ENCODE measurements around the gene EMILIN1.
"Not testable (repeated sequence)": the region's sequence is repeated elsewhere in the genome, so short reads cannot be mapped to it uniquely, and the experiment has no call there.

Gene EMILIN1

DNA sequence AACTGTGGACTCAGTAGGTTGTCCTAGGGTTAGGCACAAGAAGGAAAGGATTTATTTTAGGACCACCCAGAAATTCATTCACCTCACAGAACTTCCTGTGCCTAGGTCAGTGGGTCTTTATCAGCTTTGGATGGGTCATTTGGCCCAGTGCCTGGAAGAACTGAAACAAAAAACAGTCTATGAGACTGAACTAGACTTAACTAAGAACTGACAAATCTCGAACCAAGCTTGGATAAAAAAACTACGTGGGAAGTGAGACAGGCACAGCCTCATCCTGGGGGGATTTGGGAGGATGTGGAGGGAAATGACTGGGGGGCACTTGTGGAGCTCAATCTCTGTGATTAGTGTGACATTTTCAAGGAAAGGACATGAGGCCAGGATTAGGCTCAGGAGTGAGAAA is 4.6 kb upstream of the EMILIN1 start:
- H3K4me3 ChIP-seq (replicated peaks; ENCODE audit: low read depth, low read length): no peak overlapping the region
- TF ChIP-seq, protein P1, sequence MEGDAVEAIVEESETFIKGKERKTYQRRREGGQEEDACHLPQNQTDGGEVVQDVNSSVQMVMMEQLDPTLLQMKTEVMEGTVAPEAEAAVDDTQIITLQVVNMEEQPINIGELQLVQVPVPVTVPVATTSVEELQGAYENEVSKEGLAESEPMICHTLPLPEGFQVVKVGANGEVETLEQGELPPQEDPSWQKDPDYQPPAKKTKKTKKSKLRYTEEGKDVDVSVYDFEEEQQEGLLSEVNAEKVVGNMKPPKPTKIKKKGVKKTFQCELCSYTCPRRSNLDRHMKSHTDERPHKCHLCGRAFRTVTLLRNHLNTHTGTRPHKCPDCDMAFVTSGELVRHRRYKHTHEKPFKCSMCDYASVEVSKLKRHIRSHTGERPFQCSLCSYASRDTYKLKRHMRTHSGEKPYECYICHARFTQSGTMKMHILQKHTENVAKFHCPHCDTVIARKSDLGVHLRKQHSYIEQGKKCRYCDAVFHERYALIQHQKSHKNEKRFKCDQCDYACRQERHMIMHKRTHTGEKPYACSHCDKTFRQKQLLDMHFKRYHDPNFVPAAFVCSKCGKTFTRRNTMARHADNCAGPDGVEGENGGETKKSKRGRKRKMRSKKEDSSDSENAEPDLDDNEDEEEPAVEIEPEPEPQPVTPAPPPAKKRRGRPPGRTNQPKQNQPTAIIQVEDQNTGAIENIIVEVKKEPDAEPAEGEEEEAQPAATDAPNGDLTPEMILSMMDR (IDR thresholded peaks at IDR 0.05; ENCODE audit: low read length, missing control alignments): no peak
- DNase-seq (ENCODE audit: low read depth): no peak

DNA sequence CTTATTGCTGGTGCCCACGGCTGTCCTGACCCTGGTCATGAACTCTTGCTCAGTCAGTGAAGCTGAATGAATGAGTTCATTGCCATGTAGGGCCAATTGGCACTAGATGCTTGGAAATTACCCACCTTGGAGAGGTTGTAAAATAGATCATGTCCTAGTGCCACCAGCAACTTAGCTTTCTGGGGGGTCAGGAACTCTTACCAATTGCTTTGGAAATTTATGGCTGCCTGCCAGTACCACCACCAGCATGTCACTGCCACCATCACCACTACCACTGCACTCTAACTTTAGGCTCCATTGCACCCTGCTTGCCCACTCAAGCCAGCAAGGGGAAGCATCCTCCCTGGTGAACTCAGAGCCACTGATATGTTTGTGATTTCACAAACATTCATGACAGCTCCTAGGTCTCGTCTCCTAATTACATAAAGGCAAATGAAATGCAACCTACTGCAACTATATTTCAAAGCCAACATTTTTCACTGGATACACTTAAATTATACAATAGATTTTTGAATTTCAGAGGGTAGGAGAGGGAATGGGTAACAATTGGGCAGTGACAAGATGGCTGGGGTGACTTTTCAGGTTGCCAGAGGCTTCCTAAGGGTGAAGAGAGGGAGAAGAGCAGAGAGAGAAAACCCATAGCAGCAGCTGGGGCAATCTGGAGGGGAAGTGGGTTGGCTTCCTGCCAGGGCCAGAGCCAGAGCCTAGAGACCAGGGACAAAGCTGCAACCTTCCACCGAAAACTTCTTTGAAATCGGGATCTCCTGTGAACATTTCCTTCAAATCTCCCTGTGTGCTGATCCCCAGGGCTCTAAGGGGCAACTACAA is 3.5 kb upstream of the EMILIN1 start:
- TF ChIP-seq, protein P1 (IDR thresholded peaks at IDR 0.05; ENCODE audit: low read length, missing control alignments): no peak
- H3K4me3 ChIP-seq (replicated peaks; ENCODE audit: low read depth, low read length): no peak overlapping the region
- DNase-seq (ENCODE audit: low read depth): peak; percentile 76

DNA sequence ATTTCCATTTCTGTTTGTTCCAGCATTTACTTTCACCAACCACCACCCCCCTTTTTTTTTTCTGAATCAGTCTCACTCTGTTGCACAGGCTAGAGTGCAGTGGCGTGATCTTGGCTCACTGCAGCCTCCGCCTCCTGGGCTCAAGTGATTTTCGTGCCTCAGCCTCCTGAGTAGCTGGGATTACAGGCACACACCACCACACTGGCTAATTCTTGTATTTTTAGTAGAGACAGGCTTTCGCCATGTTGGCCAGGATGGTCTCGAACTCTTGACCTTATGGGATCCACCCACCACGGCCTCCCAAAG is 2.9 kb upstream of the EMILIN1 start:
- not testable (repeated sequence) for DNase-seq (ENCODE audit: low read depth)

DNA sequence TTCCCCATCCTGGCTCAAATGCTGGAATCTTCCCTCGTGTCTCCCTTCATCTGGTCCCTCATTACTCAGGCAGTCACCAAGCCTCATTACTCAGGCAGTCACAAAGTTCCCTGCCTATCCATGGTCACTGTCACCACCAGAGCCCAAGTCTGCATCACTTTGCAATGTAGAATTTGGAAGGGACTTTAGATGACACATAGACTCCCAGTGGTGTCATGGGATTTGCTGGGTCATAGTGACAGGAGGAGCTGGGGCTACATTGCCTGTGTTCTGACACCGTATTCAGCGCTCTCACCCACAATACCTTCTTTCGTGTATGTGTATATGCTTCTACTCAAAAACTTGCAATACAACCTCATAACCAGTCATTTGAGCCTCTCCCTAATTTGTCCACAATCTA is 2.1 kb upstream of the EMILIN1 start:
- TF ChIP-seq, protein P1 (IDR thresholded peaks at IDR 0.05; ENCODE audit: low read length, missing control alignments): no peak
- H3K4me3 ChIP-seq (replicated peaks; ENCODE audit: low read depth, low read length): no peak overlapping the region
- no peak for DNase-seq (ENCODE audit: low read depth)

More for the DNA sequence above, 2.9 kb upstream of the EMILIN1 start:
- H3K4me3 ChIP-seq (replicated peaks; ENCODE audit: low read depth, low read length): not testable (repeated sequence)

DNA sequence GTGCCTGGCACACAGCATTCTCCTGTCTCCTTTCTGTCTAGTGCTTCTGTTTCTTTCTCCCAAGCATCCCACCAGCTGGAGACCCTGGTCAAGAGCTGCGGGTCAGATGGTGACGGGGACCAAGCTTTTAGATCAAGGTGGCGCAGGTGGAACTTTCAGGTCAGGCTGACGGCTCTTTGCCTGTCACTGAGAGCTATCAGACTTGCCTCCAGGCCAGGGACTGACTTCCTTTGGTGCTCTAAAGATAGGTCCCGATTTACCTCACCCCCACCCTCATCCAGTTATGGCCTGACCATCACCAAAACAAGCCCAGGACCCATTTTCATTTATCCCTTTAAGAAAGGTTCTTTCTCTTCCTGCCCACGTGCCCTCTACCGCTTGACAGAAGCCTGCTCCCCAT is 1.2 kb upstream of the EMILIN1 start:
- no peak overlapping the region for H3K4me3 ChIP-seq (replicated peaks; ENCODE audit: low read depth, low read length)
- no peak for DNase-seq (ENCODE audit: low read depth)
- TF ChIP-seq, protein P1 (IDR thresholded peaks at IDR 0.05; ENCODE audit: low read length, missing control alignments): no peak

DNA sequence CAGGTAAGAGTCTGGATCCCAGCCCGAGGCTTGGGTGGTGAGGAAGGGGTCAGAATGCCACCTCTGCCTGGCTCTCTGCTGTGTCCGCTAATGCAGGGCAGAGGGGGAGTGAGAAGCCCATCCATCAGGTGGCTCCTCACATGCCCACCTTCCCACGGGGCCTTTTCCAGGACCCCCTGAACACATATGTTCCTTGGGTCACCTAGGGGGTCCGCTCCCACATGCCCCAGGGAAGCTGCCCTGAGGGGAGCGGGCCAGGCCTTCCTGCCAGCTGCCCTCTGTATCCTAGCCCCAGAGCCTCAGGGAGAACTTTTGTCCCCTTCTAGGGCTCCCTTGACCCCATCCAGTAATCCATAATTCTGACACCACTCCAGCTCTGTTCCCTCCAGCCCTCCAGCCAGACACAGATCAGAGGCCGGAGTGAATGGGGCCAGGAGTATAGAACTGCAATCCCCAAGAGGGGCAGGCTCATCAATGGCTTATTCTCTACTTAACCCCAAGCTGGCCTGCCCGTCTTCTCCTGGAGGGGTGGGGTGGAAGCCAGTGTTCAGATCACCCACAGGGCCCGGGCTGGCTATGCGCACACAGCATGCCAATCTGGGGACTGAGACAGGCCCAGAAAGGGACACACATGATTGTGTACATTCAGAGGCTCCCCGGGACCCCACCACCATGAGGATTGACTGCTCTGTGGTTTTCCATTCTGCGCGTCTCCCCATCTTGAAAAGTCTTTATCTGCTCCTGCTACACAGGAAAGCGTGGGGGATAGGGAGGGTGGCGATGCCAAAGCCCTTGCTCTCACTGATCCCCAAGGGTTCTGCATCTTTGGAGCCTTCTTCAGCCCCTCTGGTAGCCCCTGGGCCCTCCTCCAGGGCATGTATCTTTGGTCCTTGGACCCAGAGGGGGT is 1.1 kb downstream of the EMILIN1 start:
- DNase-seq (ENCODE audit: low read depth): no peak
- peak overlapping the region; percentile 90 for H3K4me3 ChIP-seq (replicated peaks; ENCODE audit: low read depth, low read length)
- TF ChIP-seq, protein P1 (IDR thresholded peaks at IDR 0.05; ENCODE audit: low read length, missing control alignments): no peak

DNA sequence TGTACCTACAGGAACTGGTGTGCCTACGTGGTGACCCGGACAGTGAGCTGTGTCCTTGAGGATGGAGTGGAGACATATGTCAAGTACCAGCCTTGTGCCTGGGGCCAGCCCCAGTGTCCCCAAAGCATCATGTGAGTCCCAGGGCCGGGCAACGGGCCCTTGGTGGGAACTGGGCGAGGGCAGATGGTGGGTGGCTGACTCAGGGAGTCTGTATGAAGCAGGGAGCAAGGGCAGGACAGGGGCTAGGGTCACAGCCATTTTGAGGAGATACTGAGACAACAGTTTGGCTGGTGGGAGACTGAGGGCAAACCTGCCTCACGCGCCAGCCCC is 1.7 kb downstream of the EMILIN1 start:
- no peak for DNase-seq (ENCODE audit: low read depth)
- peak overlapping the region; percentile 90 for H3K4me3 ChIP-seq (replicated peaks; ENCODE audit: low read depth, low read length)
- TF ChIP-seq, protein P1 (IDR thresholded peaks at IDR 0.05; ENCODE audit: low read length, missing control alignments): no peak
